WTC11 (cell line): ENCODE results near the gene SERPINB5. TPM values are rescaled to one million over a fixed set of nuclear protein-coding genes. Genes with fewer than 3 reads are reported as not detected.

Source experiments
- ATAC-seq: fragments of 200-7000 bp; cut with Tn5 transposase; 2 replicates; pipeline ENCODE4 v1.10.0; 2021; ENCODE audit warnings: mild to moderate bottlenecking, moderate library complexity
- CTCF ChIA-PET: fragments of 300-600 bp; sonication (Branson Sonifier 250); formaldehyde crosslinking; loops from one replicate; lab custom pipeline; 2021; ENCODE audit warnings: antibody characterized with exemption; lab: Charles Lee
- POLR2A ChIA-PET: fragments of 350-600 bp; sonication (Branson Sonifier 250); formaldehyde crosslinking; loops from one replicate; lab custom pipeline; 2021; ENCODE audit warnings: antibody characterized with exemption; lab: Charles Lee
- DNase-seq: peaks from one replicate; pipeline ENCODE4 v3.0.0; 2021; ENCODE audit warnings: low spot score
- H3K27ac Mint-ChIP-seq: 2 replicates; pipeline ENCODE4 v1.8.0; 2021; ENCODE audit warnings: mixed read lengths
- H3K27me3 Mint-ChIP-seq: 2 replicates; pipeline ENCODE4 v1.8.0; 2021; ENCODE audit warnings: low read depth, mild to moderate bottlenecking, moderate library complexity, mixed read lengths
- H3K36me3 Mint-ChIP-seq: 2 replicates; pipeline ENCODE4 v1.8.0; 2021; ENCODE audit warnings: mixed read lengths
- H3K4me1 Mint-ChIP-seq: 2 replicates; pipeline ENCODE4 v1.8.0; 2022; ENCODE audit warnings: mixed read lengths
- H3K4me3 Mint-ChIP-seq: 2 replicates; pipeline ENCODE4 v1.8.0; 2021; ENCODE audit warnings: mild to moderate bottlenecking, moderate library complexity, mixed read lengths
- H3K9me3 Mint-ChIP-seq: 2 replicates; pipeline ENCODE4 v1.8.0; 2021; ENCODE audit warnings: mixed read lengths
- CBFB ChIP-seq: sonication (generic); formaldehyde crosslinking; IDR thresholded peaks from 2 replicates; pipeline ENCODE4 v1.8.1; 2022; ENCODE audit warnings: mild to moderate bottlenecking, low read depth, missing genetic modification reagents
- ETV6 ChIP-seq: sonication (generic); formaldehyde crosslinking; IDR thresholded peaks from 2 replicates; pipeline ENCODE4 v1.8.1; 2022; ENCODE audit warnings: mild to moderate bottlenecking, missing genetic modification reagents
- FOXK1 ChIP-seq: sonication (generic); formaldehyde crosslinking; IDR thresholded peaks from 2 replicates; pipeline ENCODE4 v1.8.0; 2022; ENCODE audit warnings: mild to moderate bottlenecking, moderate library complexity, missing genetic modification reagents
- GABPB1 ChIP-seq: sonication (generic); formaldehyde crosslinking; IDR thresholded peaks from 2 replicates; pipeline ENCODE4 v1.8.1; 2023; ENCODE audit warnings: mild to moderate bottlenecking, missing genetic modification reagents
- JUN ChIP-seq: sonication (generic); formaldehyde crosslinking; IDR thresholded peaks from 2 replicates; pipeline ENCODE4 v1.8.0; 2023; ENCODE audit warnings: mild to moderate bottlenecking, missing genetic modification reagents
- NFYB ChIP-seq: sonication (generic); formaldehyde crosslinking; conservative IDR thresholded peaks from 2 replicates; pipeline ENCODE4 v1.8.0; 2022; ENCODE audit warnings: low read depth, missing genetic modification reagents
- NR1H2 ChIP-seq: sonication (generic); formaldehyde crosslinking; IDR thresholded peaks from 2 replicates; pipeline ENCODE4 v1.9.0; 2021; ENCODE audit warnings: mild to moderate bottlenecking, moderate library complexity, missing genetic modification reagents
- NR2C2 ChIP-seq: sonication (generic); formaldehyde crosslinking; IDR thresholded peaks from 2 replicates; pipeline ENCODE4 v1.8.0; 2022; ENCODE audit warnings: mild to moderate bottlenecking, missing genetic modification reagents
- PRRX2 ChIP-seq: fragments of 250-450 bp; sonication (Bioruptor Pico); IDR thresholded peaks from 2 replicates; pipeline ENCODE4 v1.8.0; 2021; ENCODE audit warnings: mild to moderate bottlenecking
- TEAD1 ChIP-seq: sonication (generic); formaldehyde crosslinking; IDR thresholded peaks from 2 replicates; pipeline ENCODE4 v1.8.0; 2022; ENCODE audit warnings: mild to moderate bottlenecking, missing genetic modification reagents
- TEAD4 ChIP-seq: sonication (generic); formaldehyde crosslinking; IDR thresholded peaks from 2 replicates; pipeline ENCODE4 v1.8.0; 2022; ENCODE audit warnings: mild to moderate bottlenecking, missing genetic modification reagents
- ZNF121 ChIP-seq: sonication (generic); formaldehyde crosslinking; IDR thresholded peaks from 2 replicates; pipeline ENCODE4 v1.8.0; 2023; ENCODE audit warnings: missing genetic modification reagents
- total RNA-seq: library from RNA; stranded (reverse); gene quantifications from 3 replicates; pipeline ENCODE4 v1.2.3, GENCODE V29; 2021
- TF ChIP-seq, protein P1 (sequence below): sonication (generic); formaldehyde crosslinking; IDR thresholded peaks from 2 replicates; pipeline ENCODE4 v1.8.0; 2022; ENCODE audit warnings: mild to moderate bottlenecking, missing genetic modification reagents
- TF ChIP-seq, protein P2 (sequence below): sonication (generic); formaldehyde crosslinking; conservative IDR thresholded peaks from 2 replicates; pipeline ENCODE4 v1.8.1; 2022; ENCODE audit warnings: mild to moderate bottlenecking, missing genetic modification reagents
- TF ChIP-seq, protein P3 (sequence below): sonication (generic); formaldehyde crosslinking; IDR thresholded peaks from 2 replicates; pipeline ENCODE4 v1.8.0; 2023; ENCODE audit warnings: mild to moderate bottlenecking, missing genetic modification reagents
- TF ChIP-seq, protein P4 (sequence below): fragments of 200-600 bp; IDR thresholded peaks from 2 replicates; pipeline ENCODE4 v1.8.0; 2022; ENCODE audit warnings: antibody characterized with exemption
- TF ChIP-seq, protein P5 (sequence below): sonication (generic); formaldehyde crosslinking; IDR thresholded peaks from 2 replicates; pipeline ENCODE4 v1.8.1; 2022; ENCODE audit warnings: low read depth, missing genetic modification reagents, borderline replicate concordance
- TF ChIP-seq, protein P6 (sequence below): sonication (generic); formaldehyde crosslinking; IDR thresholded peaks from 2 replicates; pipeline ENCODE4 v1.8.0; 2022; ENCODE audit warnings: mild to moderate bottlenecking, missing genetic modification reagents
- TF ChIP-seq, protein P7 (sequence below): sonication (generic); formaldehyde crosslinking; IDR thresholded peaks from 2 replicates; pipeline ENCODE4 v1.8.1; 2023; ENCODE audit warnings: mild to moderate bottlenecking, missing genetic modification reagents, borderline replicate concordance
- TF ChIP-seq, protein P8 (sequence below): sonication (generic); formaldehyde crosslinking; IDR thresholded peaks from 2 replicates; pipeline ENCODE4 v1.8.0; 2022; ENCODE audit warnings: missing genetic modification reagents

SERPINB5 gene
- total RNA-seq, 1 experiment from 2014 or later: 0.17 TPM

DNA sequence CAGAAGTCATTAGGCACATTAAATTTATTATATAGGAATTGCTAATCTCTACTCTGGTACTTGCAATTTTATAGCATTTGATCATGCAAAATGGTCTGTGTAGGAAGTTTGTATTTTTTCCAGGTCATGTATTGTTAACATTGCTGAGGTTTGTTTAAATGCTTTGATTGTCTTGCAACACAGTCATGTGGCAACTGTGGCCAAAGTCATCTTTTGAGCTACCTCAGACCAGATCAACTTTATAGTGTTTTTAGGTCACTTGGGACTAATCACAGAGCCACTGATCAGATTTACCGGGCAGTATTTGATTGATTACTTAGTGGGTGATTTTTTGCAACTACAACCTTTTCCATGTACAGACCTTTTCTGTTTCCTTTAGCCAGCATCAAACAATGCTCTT lies 3.7 kb downstream of the SERPINB5 start:
- H3K4me1 Mint-ChIP-seq: peaks cover 6% of the 10 kb centered on the region
- DNase-seq (no peak), ATAC-seq (no peak)
- no peaks in the 10 kb centered on the region for H3K27me3 Mint-ChIP-seq
- H3K27ac Mint-ChIP-seq: no peak overlapping the region
- H3K36me3 Mint-ChIP-seq: no peaks in the 10 kb centered on the region
- ChIA-PET CTCF (interaction anchor here (1.2 kb wide), 1 partner anchor 30 kb away, joined by 3 read pairs; no protein-coding TSS in a partner anchor), POLR2A (no interaction called here)
- no peaks in the 10 kb centered on the region for H3K9me3 Mint-ChIP-seq
- no peak overlapping the region for H3K4me3 Mint-ChIP-seq
- TF ChIP-seq, protein P1, sequence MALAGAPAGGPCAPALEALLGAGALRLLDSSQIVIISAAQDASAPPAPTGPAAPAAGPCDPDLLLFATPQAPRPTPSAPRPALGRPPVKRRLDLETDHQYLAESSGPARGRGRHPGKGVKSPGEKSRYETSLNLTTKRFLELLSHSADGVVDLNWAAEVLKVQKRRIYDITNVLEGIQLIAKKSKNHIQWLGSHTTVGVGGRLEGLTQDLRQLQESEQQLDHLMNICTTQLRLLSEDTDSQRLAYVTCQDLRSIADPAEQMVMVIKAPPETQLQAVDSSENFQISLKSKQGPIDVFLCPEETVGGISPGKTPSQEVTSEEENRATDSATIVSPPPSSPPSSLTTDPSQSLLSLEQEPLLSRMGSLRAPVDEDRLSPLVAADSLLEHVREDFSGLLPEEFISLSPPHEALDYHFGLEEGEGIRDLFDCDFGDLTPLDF (CRISPR knock-in tag): no peak
- TF ChIP-seq, protein P2, sequence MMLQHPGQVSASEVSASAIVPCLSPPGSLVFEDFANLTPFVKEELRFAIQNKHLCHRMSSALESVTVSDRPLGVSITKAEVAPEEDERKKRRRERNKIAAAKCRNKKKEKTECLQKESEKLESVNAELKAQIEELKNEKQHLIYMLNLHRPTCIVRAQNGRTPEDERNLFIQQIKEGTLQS (CRISPR knock-in tag): no peak
- no peak for TF ChIP-seq NR1H2 (CRISPR knock-in tag)
- TF ChIP-seq, protein P3, sequence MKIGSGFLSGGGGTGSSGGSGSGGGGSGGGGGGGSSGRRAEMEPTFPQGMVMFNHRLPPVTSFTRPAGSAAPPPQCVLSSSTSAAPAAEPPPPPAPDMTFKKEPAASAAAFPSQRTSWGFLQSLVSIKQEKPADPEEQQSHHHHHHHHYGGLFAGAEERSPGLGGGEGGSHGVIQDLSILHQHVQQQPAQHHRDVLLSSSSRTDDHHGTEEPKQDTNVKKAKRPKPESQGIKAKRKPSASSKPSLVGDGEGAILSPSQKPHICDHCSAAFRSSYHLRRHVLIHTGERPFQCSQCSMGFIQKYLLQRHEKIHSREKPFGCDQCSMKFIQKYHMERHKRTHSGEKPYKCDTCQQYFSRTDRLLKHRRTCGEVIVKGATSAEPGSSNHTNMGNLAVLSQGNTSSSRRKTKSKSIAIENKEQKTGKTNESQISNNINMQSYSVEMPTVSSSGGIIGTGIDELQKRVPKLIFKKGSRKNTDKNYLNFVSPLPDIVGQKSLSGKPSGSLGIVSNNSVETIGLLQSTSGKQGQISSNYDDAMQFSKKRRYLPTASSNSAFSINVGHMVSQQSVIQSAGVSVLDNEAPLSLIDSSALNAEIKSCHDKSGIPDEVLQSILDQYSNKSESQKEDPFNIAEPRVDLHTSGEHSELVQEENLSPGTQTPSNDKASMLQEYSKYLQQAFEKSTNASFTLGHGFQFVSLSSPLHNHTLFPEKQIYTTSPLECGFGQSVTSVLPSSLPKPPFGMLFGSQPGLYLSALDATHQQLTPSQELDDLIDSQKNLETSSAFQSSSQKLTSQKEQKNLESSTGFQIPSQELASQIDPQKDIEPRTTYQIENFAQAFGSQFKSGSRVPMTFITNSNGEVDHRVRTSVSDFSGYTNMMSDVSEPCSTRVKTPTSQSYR (CRISPR knock-in tag): no peak
- TF ChIP-seq CBFB (CRISPR knock-in tag): no peak
- TF ChIP-seq JUN (CRISPR knock-in tag): no peak
- TF ChIP-seq ZNF121 (CRISPR knock-in tag): no peak
- TF ChIP-seq, protein P4, sequence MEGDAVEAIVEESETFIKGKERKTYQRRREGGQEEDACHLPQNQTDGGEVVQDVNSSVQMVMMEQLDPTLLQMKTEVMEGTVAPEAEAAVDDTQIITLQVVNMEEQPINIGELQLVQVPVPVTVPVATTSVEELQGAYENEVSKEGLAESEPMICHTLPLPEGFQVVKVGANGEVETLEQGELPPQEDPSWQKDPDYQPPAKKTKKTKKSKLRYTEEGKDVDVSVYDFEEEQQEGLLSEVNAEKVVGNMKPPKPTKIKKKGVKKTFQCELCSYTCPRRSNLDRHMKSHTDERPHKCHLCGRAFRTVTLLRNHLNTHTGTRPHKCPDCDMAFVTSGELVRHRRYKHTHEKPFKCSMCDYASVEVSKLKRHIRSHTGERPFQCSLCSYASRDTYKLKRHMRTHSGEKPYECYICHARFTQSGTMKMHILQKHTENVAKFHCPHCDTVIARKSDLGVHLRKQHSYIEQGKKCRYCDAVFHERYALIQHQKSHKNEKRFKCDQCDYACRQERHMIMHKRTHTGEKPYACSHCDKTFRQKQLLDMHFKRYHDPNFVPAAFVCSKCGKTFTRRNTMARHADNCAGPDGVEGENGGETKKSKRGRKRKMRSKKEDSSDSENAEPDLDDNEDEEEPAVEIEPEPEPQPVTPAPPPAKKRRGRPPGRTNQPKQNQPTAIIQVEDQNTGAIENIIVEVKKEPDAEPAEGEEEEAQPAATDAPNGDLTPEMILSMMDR: no peak
- no peak for TF ChIP-seq FOXK1 (CRISPR knock-in tag)
- TF ChIP-seq TEAD4 (CRISPR knock-in tag): no peak
- no peak for TF ChIP-seq ETV6 (CRISPR knock-in tag)
- TF ChIP-seq NR2C2 (CRISPR knock-in tag): no peak
- no peak for TF ChIP-seq PRRX2 (CRISPR knock-in tag)
- no peak for TF ChIP-seq TEAD1 (CRISPR knock-in tag)
- no peak for TF ChIP-seq GABPB1 (CRISPR knock-in tag)
- TF ChIP-seq, protein P5, sequence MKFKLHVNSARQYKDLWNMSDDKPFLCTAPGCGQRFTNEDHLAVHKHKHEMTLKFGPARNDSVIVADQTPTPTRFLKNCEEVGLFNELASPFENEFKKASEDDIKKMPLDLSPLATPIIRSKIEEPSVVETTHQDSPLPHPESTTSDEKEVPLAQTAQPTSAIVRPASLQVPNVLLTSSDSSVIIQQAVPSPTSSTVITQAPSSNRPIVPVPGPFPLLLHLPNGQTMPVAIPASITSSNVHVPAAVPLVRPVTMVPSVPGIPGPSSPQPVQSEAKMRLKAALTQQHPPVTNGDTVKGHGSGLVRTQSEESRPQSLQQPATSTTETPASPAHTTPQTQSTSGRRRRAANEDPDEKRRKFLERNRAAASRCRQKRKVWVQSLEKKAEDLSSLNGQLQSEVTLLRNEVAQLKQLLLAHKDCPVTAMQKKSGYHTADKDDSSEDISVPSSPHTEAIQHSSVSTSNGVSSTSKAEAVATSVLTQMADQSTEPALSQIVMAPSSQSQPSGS: no peak
- TF ChIP-seq, protein P6, sequence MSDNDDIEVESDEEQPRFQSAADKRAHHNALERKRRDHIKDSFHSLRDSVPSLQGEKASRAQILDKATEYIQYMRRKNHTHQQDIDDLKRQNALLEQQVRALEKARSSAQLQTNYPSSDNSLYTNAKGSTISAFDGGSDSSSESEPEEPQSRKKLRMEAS (CRISPR knock-in tag): no peak
- TF ChIP-seq NFYB (CRISPR knock-in tag): no peak
- TF ChIP-seq, protein P7, sequence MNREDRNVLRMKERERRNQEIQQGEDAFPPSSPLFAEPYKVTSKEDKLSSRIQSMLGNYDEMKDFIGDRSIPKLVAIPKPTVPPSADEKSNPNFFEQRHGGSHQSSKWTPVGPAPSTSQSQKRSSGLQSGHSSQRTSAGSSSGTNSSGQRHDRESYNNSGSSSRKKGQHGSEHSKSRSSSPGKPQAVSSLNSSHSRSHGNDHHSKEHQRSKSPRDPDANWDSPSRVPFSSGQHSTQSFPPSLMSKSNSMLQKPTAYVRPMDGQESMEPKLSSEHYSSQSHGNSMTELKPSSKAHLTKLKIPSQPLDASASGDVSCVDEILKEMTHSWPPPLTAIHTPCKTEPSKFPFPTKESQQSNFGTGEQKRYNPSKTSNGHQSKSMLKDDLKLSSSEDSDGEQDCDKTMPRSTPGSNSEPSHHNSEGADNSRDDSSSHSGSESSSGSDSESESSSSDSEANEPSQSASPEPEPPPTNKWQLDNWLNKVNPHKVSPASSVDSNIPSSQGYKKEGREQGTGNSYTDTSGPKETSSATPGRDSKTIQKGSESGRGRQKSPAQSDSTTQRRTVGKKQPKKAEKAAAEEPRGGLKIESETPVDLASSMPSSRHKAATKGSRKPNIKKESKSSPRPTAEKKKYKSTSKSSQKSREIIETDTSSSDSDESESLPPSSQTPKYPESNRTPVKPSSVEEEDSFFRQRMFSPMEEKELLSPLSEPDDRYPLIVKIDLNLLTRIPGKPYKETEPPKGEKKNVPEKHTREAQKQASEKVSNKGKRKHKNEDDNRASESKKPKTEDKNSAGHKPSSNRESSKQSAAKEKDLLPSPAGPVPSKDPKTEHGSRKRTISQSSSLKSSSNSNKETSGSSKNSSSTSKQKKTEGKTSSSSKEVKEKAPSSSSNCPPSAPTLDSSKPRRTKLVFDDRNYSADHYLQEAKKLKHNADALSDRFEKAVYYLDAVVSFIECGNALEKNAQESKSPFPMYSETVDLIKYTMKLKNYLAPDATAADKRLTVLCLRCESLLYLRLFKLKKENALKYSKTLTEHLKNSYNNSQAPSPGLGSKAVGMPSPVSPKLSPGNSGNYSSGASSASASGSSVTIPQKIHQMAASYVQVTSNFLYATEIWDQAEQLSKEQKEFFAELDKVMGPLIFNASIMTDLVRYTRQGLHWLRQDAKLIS (CRISPR knock-in tag): no peak
- TF ChIP-seq, protein P8, sequence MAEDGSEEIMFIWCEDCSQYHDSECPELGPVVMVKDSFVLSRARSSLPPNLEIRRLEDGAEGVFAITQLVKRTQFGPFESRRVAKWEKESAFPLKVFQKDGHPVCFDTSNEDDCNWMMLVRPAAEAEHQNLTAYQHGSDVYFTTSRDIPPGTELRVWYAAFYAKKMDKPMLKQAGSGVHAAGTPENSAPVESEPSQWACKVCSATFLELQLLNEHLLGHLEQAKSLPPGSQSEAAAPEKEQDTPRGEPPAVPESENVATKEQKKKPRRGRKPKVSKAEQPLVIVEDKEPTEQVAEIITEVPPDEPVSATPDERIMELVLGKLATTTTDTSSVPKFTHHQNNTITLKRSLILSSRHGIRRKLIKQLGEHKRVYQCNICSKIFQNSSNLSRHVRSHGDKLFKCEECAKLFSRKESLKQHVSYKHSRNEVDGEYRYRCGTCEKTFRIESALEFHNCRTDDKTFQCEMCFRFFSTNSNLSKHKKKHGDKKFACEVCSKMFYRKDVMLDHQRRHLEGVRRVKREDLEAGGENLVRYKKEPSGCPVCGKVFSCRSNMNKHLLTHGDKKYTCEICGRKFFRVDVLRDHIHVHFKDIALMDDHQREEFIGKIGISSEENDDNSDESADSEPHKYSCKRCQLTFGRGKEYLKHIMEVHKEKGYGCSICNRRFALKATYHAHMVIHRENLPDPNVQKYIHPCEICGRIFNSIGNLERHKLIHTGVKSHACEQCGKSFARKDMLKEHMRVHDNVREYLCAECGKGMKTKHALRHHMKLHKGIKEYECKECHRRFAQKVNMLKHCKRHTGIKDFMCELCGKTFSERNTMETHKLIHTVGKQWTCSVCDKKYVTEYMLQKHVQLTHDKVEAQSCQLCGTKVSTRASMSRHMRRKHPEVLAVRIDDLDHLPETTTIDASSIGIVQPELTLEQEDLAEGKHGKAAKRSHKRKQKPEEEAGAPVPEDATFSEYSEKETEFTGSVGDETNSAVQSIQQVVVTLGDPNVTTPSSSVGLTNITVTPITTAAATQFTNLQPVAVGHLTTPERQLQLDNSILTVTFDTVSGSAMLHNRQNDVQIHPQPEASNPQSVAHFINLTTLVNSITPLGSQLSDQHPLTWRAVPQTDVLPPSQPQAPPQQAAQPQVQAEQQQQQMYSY (CRISPR knock-in tag): no peak
